Skeletal muscle satellite cell (primary cell): Measurements from ENCODE around the gene UBALD2. TPM values are rescaled to one million over a fixed set of nuclear protein-coding genes. Genes with fewer than 3 reads are reported as not detected.
"Not testable (repeated sequence)": the region's sequence is repeated elsewhere in the genome, so short reads cannot be mapped to it uniquely, and the experiment has no call there.

Experiments used
- H3K27me3 ChIP-seq: 2 replicates; pipeline ENCODE4 v1.7.0; 2013; ENCODE audit warnings: low read length; ENCODE audit not compliant: control insufficient read depth, insufficient read depth
- H3K36me3 ChIP-seq: 2 replicates; pipeline ENCODE4 v1.7.0; 2013; ENCODE audit warnings: mild to moderate bottlenecking, control low read depth, low read length; ENCODE audit not compliant: insufficient read depth
- H3K4me1 ChIP-seq: 2 replicates; pipeline ENCODE4 v1.7.0; 2013; ENCODE audit warnings: low read length; ENCODE audit not compliant: control insufficient read depth, insufficient read depth
- H3K4me2 ChIP-seq: 2 replicates; pipeline ENCODE4 v1.7.0; 2013; ENCODE audit warnings: mild to moderate bottlenecking, low read length
- H3K4me3 ChIP-seq: 2 replicates; pipeline ENCODE4 v1.7.0; 2013; ENCODE audit warnings: low read length
- H3K9ac ChIP-seq: 2 replicates; pipeline ENCODE4 v1.7.0; 2013; ENCODE audit warnings: mild to moderate bottlenecking, low read depth, low read length, moderate library complexity
- H3K9me3 ChIP-seq: replicated peaks from 2 replicates; pipeline ENCODE4 v1.7.0; 2013; ENCODE audit warnings: mild to moderate bottlenecking, control low read depth, low read length
- total RNA-seq: library from RNA; depleted of rRNA; stranded (reverse); fragments of >200 nt; gene quantifications from 2 replicates; pipeline ENCODE4 v1.2.3, GENCODE V29; 2012; rRNA removed

UBALD2 gene
- 2.0 and 2.8 TPM in 2 replicates for total RNA-seq

DNA sequence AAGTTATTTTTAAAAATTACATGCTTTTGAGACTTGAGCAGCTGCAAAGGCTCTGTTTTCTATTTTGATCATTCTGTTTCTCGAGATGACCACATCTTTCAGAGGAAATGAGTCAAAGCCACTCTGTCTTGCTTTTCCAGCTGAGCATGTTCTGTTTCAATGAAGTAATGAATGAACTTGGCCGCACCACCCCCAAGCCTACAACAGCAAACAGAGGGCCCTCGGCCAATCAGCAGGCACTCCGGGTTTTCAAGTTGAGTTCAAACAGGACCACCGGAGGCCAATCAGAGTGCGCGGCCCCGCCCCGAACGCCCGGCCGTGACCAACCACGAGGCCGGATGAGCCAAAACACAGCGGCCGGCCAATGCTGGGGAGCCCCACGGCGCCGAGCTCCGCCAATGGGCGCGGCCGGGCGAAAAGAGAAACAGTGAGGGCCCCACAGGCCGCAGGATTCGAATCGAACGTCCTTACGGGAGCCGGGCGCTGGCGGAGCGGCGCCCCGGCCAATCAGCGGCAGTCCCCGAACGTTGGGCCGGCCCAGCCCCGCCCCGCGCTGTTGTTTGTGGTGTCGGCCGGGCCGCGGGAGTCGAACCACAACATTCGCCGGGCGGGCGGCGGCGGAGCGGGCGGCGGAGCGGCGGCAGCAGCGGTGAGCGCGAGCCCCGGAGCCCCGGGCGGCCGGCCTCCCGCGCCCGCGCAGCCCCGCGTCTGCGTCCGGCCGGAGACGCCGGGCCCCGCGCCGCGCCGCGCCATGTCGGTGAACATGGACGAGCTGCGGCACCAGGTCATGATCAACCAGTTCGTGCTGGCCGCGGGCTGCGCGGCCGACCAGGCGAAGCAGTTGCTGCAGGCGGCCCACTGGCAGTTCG lies at the start of gene UBALD2:
TSS of gene UBALD2 (plus strand) at position 594 of the 869 bp plus-strand sequence. CDS start at position 752, 158 bp downstream.
- Histone ChIP-seq H3K9ac (peak within 1 kb of the TSS; percentile 92), H3K36me3 (peaks cover 11% of the 10 kb centered on the region), H3K27me3 (no peaks in the 10 kb centered on the region), H3K4me2 (peak within 1 kb of the TSS; percentile 84), H3K9me3 (no peaks in the 10 kb centered on the region), H3K4me1 (peaks cover 41% of the 10 kb centered on the region), H3K4me3 (peak within 1 kb of the TSS; percentile 73)

DNA sequence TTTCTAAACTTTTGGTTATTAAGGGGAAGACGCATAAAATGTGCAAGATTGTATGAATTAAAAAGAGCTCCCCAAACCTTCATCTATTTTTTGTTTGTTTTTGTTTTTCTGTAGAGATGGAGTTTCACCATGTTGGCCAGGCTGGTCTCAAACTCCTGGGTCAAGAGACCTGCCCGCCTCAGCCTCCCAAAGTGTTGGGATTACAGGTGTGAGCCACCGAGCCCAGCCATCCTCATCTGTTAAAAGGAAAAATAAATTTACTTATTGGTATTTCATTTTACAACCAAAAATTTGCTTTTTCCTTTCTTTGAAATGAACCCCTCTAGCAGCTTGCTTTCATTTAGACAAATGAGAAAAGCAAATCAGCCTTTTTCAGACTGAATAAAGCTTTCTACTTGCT lies 48.1 kb upstream of the UBALD2 start:
- peaks cover 32% of the 10 kb centered on the region for H3K27me3 ChIP-seq
- H3K36me3 ChIP-seq: no peaks in the 10 kb centered on the region
- no peak overlapping the region for H3K4me2 ChIP-seq
- no peak overlapping the region for H3K9ac ChIP-seq
- H3K9me3 ChIP-seq: no peaks in the 10 kb centered on the region
- no peaks in the 10 kb centered on the region for H3K4me1 ChIP-seq
- H3K4me3 ChIP-seq: no peak overlapping the region

DNA sequence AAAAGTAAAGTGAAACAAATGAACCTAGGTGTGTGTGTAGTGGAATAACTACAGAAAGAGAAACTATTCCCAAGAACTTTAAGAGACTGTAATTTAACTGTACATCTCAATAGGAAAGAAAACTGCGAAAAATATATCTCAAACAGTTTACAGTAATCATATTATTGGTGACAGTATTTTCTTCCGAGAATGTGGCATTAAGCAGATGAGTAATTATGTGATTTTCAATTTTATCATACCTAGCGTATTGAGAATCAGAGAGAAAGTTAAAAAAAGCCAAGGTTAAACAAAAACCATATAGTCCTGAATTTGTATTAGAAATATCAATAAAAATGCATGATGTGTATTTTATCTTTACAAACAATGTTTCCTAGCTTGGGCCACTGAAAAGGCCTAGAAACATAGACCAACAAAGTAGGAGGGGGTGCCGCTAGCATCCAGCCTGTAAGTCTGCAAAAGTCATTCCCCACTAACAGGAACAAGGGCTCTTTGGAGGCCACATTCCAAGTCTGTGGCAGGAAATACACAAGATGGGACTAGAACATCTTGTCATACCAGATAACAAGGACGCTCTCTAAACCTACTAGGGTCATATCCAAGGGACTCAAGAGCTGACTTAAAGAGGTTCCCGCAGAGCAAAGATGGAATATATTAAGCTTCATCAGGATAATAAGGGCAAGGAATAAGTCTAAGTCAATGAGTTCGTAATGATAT lies 45.3 kb upstream of the UBALD2 start:
- Histone ChIP-seq H3K36me3 (no peaks in the 10 kb centered on the region), H3K4me1 (no peaks in the 10 kb centered on the region), H3K27me3 (peaks cover 10% of the 10 kb centered on the region), H3K4me2 (no peak overlapping the region), H3K9ac (no peak overlapping the region), H3K4me3 (no peak overlapping the region), H3K9me3 (no peaks in the 10 kb centered on the region)

DNA sequence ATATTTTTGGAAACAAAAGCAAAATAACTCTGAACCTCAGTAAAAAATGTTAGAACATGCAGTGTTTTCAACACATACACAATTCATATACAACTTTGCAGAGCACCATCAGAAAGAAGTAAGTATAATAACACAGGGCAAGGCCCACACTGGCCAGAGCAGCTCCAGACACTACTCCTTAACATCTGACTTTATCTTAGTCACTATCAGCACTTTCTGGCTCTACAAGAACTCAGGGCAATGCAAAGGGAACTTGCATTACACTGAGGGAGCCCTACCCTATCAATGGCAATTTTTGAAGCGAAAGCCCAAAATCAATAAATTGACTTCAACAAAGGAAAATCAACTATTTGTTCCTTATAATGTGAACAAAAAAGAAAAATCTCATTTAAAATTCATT lies 41.3 kb upstream of the UBALD2 start:
- Histone ChIP-seq H3K4me1 (no peaks in the 10 kb centered on the region), H3K4me3 (no peak overlapping the region), H3K36me3 (no peaks in the 10 kb centered on the region), H3K4me2 (no peak overlapping the region), H3K9me3 (no peaks in the 10 kb centered on the region), H3K9ac (no peak overlapping the region), H3K27me3 (peaks cover 9% of the 10 kb centered on the region)

DNA sequence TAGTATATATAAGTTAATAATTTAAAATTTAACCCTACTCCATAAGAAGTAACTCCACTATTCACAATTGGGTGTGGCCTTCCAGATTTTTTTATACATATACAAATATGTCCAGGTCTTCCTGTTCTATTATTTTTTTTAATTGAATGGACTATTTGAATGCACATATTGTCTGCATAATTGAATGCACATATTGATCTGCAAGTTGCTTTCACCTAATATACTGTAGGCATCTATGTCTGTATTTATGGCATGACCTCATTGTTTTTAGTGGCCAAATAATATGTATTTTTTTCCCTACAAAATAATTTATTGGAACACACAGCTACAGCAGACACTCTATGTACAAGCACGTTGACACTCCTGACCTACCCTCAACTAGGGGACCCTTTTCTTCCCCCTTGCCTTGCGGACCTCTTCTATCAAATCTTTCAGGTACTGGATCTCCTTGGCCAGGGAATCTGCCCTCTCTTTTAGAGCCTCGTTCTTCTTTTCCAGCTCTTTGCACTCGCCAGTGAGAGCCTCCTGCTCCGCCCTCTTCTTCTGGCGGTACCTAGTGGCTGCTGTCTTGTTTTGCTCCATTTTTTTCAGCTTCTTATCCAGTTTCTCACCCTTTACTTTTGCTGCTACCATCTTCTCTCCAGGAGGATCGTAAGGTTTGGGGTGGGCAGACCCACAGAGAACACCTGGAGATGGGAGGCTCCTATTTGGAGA lies 39.6 kb upstream of the UBALD2 start:
- not testable (repeated sequence) for H3K4me2 ChIP-seq, H3K36me3 ChIP-seq, H3K4me1 ChIP-seq, H3K9me3 ChIP-seq, H3K4me3 ChIP-seq, H3K9ac ChIP-seq
- peaks cover 24% of the 10 kb centered on the region for H3K27me3 ChIP-seq

DNA sequence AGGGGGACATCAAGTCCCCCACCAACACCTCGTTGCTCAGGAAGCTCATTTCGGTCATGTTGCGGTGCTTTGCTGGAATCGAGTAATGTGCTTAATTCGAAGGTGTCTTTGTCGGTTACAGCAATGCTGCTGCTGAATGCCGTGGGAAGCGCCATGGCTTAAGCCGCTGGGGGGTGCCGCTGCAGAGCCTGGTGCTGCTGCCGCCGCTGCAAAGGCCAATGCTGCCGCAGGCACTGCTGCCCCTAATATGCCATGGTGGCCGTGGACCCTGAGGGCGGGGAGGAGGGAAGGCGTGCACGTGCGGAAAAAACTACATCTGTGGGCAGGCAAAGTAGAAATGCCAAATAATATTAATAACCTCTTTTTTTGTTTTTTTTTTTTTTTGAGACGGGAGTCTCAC lies 38.4 kb upstream of the UBALD2 start:
- H3K27me3 ChIP-seq: peaks cover 24% of the 10 kb centered on the region
- H3K4me1 ChIP-seq, H3K4me2 ChIP-seq, H3K4me3 ChIP-seq, H3K9ac ChIP-seq, H3K36me3 ChIP-seq, H3K9me3 ChIP-seq: not testable (repeated sequence)

DNA sequence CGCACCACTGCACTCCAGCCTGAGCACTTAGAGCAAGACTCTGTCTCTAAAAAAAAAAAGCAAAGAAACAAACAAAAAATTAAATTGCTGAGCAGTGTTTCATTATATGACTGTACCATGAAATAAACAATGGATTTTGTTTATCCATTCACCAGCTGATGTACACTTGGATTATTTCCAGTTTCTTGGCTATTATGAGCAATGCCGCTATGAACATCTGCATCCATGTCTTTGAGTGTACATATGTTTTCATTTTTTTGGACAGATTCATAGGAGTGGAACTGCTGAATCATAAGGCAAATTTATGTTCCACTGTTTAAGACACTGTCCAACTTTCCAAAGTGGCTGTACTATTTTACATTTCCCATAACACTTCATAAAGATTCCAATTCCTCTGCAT lies 32.8 kb upstream of the UBALD2 start:
- no peak overlapping the region for H3K4me3 ChIP-seq
- peak overlapping the region; percentile 9 for H3K4me2 ChIP-seq
- no peak overlapping the region for H3K9ac ChIP-seq

DNA sequence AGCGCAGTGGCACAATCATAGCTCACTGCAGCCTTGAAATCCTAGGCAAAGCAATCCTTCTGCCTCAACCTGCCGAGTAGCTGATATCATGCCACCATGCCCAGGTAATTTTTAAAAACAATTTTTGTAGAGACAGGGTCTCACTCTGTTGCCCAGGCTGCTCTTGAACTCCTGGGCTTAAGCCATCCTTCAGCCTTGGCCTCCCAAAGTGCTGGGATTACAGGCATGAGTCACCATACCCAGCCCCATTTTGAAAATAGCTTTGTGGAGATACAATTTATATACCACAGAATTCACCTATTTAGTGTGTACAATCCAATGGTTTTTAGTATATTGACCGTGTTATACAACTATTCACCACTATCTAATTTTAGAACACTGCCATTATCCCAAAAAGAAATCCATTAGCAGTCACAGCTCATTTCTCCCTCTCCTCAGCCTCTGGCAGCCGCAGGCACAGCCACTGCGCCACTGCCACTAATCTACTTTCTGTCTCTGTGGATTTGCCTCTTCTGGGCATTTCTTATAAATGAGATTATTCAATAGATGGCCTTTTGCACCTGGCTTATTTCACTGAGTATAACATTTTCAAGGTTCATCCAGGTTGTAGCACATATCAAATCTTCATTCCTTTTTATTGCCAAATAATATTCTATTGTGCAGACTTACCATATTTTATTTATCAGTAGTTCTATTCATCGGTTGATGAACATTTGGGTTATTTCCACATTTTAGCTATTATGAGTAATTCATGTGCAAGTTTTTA lies 31.4 kb upstream of the UBALD2 start:
- H3K4me3 ChIP-seq: no peak overlapping the region
- H3K4me1 ChIP-seq: peaks cover 3% of the 10 kb centered on the region
- peaks cover 19% of the 10 kb centered on the region for H3K27me3 ChIP-seq
- H3K4me2 ChIP-seq: no peak overlapping the region
- H3K9me3 ChIP-seq: no peaks in the 10 kb centered on the region
- no peaks in the 10 kb centered on the region for H3K36me3 ChIP-seq
- H3K9ac ChIP-seq: no peak overlapping the region

More for the DNA sequence above, 32.8 kb upstream of the UBALD2 start:
- H3K27me3 ChIP-seq: peaks cover 21% of the 10 kb centered on the region
- H3K36me3 ChIP-seq: no peaks in the 10 kb centered on the region
- H3K9me3 ChIP-seq: no peaks in the 10 kb centered on the region
- peaks cover 3% of the 10 kb centered on the region for H3K4me1 ChIP-seq

DNA sequence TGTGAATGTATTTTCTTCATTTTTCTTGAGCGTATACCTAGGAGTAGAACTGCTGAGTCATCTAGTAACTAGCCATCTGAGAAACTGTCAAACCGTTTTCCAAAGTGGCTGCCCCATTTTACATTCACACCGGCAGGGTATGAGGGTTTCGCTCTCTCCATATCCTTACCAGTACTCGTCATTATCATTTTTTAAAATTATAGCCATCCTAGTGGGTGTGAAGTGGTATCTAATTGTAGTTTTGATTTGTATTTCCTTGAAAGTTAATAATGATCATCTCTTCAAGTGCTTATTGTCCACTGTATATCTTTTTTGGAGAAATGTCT lies 30.8 kb upstream of the UBALD2 start:
- H3K4me3 ChIP-seq: no peak overlapping the region
- no peaks in the 10 kb centered on the region for H3K9me3 ChIP-seq
- H3K36me3 ChIP-seq: no peaks in the 10 kb centered on the region
- no peak overlapping the region for H3K9ac ChIP-seq
- H3K27me3 ChIP-seq: peaks cover 20% of the 10 kb centered on the region
- H3K4me2 ChIP-seq: no peak overlapping the region
- peaks cover 3% of the 10 kb centered on the region for H3K4me1 ChIP-seq

DNA sequence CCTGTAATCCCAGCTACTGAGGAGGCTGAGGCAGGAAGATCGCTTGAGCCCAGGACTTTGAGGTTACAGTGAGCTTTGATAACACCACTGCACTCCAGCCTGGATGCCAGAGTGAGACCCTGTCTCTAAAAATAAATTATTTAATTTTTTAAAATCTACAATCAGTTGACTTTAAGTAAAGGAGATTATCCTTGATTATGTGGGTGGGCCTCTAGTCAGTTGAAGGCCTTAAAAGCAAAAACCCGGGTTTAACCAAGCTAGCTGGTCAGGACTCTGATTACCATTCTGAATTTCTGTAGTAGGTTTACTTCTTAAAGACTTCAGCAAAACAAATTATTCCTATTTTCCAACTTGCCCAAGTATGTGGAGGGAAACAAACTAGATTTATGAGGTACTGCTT lies 29.3 kb upstream of the UBALD2 start:
- Histone ChIP-seq H3K4me2 (no peak overlapping the region), H3K36me3 (no peaks in the 10 kb centered on the region), H3K4me3 (no peak overlapping the region), H3K9ac (no peak overlapping the region), H3K27me3 (peaks cover 19% of the 10 kb centered on the region), H3K4me1 (peaks cover 10% of the 10 kb centered on the region), H3K9me3 (no peaks in the 10 kb centered on the region)

DNA sequence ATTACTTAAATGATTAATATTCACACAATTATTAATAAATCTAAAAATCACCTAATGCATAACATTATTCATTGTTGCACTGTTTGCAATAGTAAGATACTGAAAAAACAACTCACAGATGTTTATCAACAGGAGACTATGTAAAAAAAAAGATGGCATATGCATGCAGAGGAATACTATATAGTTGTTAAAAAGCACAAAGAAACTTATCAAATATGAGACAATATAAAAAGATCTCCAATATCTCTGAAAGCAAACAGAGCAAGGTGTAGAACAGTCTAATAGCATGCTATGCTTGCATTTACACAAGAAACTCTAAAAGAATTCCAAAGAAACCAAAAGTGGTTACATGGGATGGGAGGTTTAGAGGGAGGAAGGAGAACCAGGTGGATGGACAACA lies 28.5 kb upstream of the UBALD2 start:
- Histone ChIP-seq H3K4me1 (peaks cover 15% of the 10 kb centered on the region), H3K27me3 (peaks cover 26% of the 10 kb centered on the region), H3K4me3 (no peak overlapping the region), H3K36me3 (no peaks in the 10 kb centered on the region), H3K4me2 (no peak overlapping the region), H3K9ac (no peak overlapping the region), H3K9me3 (no peaks in the 10 kb centered on the region)
